Esophagus muscularis mucosa (tissue), 3 donors: ENCODE data around the gene AGXT.

Source experiments
- POLR2A ChIP-seq: fragments of 450-650 bp; IDR thresholded peaks from one replicate; pipeline ENCODE4 v1.6.1; 2017; ENCODE audit warnings: antibody characterized with exemption, moderate library complexity, mild to moderate bottlenecking, low read depth
- TF ChIP-seq, protein P1 (sequence below), 3 experiments: fragments of 200-600 bp in 2 of 3; fragments of 450-650 bp in 1 of 3; sonication (generic) in 2 of 3; IDR thresholded peaks; one replicate each; pipeline ENCODE4 v1.5.1; 2017 to 2019; ENCODE audit warnings: antibody characterized with exemption in 3 of 3, mild to moderate bottlenecking in 2 of 3, moderate library complexity in 1 of 3

DNA sequence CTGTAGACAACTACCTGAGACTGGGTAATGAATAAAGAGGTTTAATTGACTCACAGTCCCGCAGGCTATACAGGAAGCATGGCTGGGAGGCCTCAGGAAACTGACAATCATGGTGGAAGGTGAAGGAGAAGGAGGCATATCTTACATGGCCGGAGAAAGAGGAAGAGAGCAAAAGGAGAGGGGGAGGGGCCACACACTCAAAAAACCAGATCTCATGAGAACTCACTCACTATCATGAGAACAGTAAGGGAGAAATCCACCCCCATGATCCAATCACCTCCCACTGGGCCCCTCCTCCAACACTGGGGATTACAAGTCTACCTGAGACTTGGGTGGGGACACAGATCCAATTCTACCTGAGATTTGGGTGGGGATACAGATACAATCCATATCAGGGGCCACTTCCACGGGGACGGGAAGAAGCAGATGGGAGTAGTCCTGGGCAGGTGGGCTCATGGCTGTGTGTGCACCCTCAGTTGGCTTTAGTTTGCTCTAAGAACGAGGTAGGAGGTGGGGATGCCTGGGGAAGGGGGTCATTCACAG, 17.5 kb downstream of the AGXT start:
- TF ChIP-seq, protein P1, sequence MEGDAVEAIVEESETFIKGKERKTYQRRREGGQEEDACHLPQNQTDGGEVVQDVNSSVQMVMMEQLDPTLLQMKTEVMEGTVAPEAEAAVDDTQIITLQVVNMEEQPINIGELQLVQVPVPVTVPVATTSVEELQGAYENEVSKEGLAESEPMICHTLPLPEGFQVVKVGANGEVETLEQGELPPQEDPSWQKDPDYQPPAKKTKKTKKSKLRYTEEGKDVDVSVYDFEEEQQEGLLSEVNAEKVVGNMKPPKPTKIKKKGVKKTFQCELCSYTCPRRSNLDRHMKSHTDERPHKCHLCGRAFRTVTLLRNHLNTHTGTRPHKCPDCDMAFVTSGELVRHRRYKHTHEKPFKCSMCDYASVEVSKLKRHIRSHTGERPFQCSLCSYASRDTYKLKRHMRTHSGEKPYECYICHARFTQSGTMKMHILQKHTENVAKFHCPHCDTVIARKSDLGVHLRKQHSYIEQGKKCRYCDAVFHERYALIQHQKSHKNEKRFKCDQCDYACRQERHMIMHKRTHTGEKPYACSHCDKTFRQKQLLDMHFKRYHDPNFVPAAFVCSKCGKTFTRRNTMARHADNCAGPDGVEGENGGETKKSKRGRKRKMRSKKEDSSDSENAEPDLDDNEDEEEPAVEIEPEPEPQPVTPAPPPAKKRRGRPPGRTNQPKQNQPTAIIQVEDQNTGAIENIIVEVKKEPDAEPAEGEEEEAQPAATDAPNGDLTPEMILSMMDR (IDR thresholded peaks at IDR 0.05), result no peak
- no peak for TF ChIP-seq POLR2A
